Neural cell (in vitro differentiated cells): ENCODE results near the gene CTXN2. TPM values are rescaled to one million over a fixed set of nuclear protein-coding genes. Genes with fewer than 3 reads are reported as not detected.

Experiments used
- polyA plus RNA-seq: library from polyadenylated mRNA; depleted of rRNA; stranded (reverse); fragments of >200 nt; gene quantifications from 2 replicates; pipeline ENCODE4 v1.2.3, GENCODE V29; 2014

CTXN2 gene
- polyA plus RNA-seq, 1 donor from 2014 or later: 0.69 TPM

Other genes starting within 250 kb of the CTXN2 start
- gene SLC24A5, start 70.7 kb upstream of the CTXN2 start, polyA plus RNA-seq: 0.76 and 0.78 TPM in 2 replicates
- 157 and 176 TPM in 2 replicates for gene MYEF2, start 13.4 kb upstream of the CTXN2 start, polyA plus RNA-seq
- 0.54 and 0.67 TPM in 2 replicates for gene SLC12A1, start 14.6 kb downstream of the CTXN2 start, polyA plus RNA-seq
- 198 and 263 TPM in 2 replicates for gene DUT, start 139.8 kb downstream of the CTXN2 start, polyA plus RNA-seq